PC-3 (cell line): ENCODE results near the gene JDP2. TPM values are rescaled to one million over a fixed set of nuclear protein-coding genes. Genes with fewer than 3 reads are reported as not detected.

Experiments
- ATAC-seq: fragments of 200-7000 bp; cut with Tn5 transposase; 2 replicates; pipeline ENCODE4 v1.9.1; 2020; ENCODE audit warnings: mild to moderate bottlenecking, moderate library complexity
- BruUV-seq: library from RNA; stranded (reverse); fragments of 400-500 nt; replicated peaks from 2 replicates; lab custom pipeline; 2021; lab: Mats Ljungman, UMichigan
- CTCF ChIA-PET: fragments of 300-600 bp; sonication (Branson Sonifier 250); formaldehyde crosslinking; loops from one replicate; lab custom pipeline; 2022; ENCODE audit warnings: antibody characterized with exemption; lab: Charles Lee
- POLR2A ChIA-PET: fragments of 300-600 bp; sonication (Branson Sonifier 250); formaldehyde crosslinking; loops from one replicate; lab custom pipeline; 2022; ENCODE audit warnings: antibody characterized with exemption; ENCODE audit not compliant: unreplicated experiment; lab: Charles Lee
- DNase-seq: peaks from one replicate; pipeline ENCODE4 v3.0.0-alpha.2; 2015
- H2AFZ ChIP-seq: fragments of 300-600 bp; sonication (generic); 2 replicates; pipeline ENCODE4 v1.6.0; 2016; ENCODE audit warnings: antibody characterized with exemption, low read length
- H3F3A ChIP-seq: fragments of 300-600 bp; sonication (generic); one replicate; pipeline ENCODE4 v1.6.0; 2017; ENCODE audit warnings: antibody characterized with exemption, low read length, control low read depth, mild to moderate bottlenecking; ENCODE audit not compliant: unreplicated experiment
- H3K27ac ChIP-seq: fragments of 300-600 bp; sonication (generic); 2 replicates; pipeline ENCODE4 v1.5.1; 2016; ENCODE audit warnings: mild to moderate bottlenecking, low read length
- H3K27me3 ChIP-seq: fragments of 300-600 bp; sonication (generic); 2 replicates; pipeline ENCODE4 v1.6.1; 2016; ENCODE audit warnings: low read length, mixed read lengths
- H3K36me3 ChIP-seq: fragments of 300-600 bp; sonication (generic); 2 replicates; pipeline ENCODE4 v1.6.1; 2016; ENCODE audit warnings: low read depth, mixed run types, low read length, mixed read lengths
- H3K4me1 ChIP-seq: fragments of 300-600 bp; sonication (generic); 2 replicates; pipeline ENCODE4 v1.5.1; 2016; ENCODE audit warnings: low read length; ENCODE audit not compliant: insufficient read depth
- H3K4me2 ChIP-seq: fragments of 300-600 bp; sonication (generic); 2 replicates; pipeline ENCODE4 v1.6.0; 2016; ENCODE audit warnings: low read length
- H3K4me3 ChIP-seq: fragments of 300-600 bp; sonication (generic); 2 replicates; pipeline ENCODE4 v1.5.1; 2016; ENCODE audit warnings: mild to moderate bottlenecking, low read length, mixed read lengths
- H3K79me2 ChIP-seq: fragments of 300-600 bp; sonication (generic); 2 replicates; pipeline ENCODE4 v1.6.1; 2017; ENCODE audit warnings: low read length, mixed read lengths
- H3K9ac ChIP-seq: fragments of 300-600 bp; sonication (generic); 2 replicates; pipeline ENCODE4 v1.6.0; 2016; ENCODE audit warnings: mild to moderate bottlenecking, low read length
- H3K9me2 ChIP-seq: fragments of 300-600 bp; sonication (generic); replicated peaks from 2 replicates; pipeline ENCODE4 v1.6.1; 2016; ENCODE audit warnings: mixed run types, low read length, mixed read lengths
- H3K9me3 ChIP-seq: fragments of 300-600 bp; sonication (generic); 2 replicates; pipeline ENCODE4 v1.6.1; 2016; ENCODE audit warnings: low read length, mixed read lengths
- H4K20me1 ChIP-seq: fragments of 300-600 bp; sonication (generic); 2 replicates; pipeline ENCODE4 v1.6.1; 2016; ENCODE audit warnings: low read length, mixed read lengths
- CTCF ChIP-seq: fragments of 300-600 bp; sonication (generic); conservative IDR thresholded peaks from 2 replicates; pipeline ENCODE4 v1.5.1; 2017; ENCODE audit warnings: antibody characterized with exemption, low read depth, mild to moderate bottlenecking, low read length
- EZH2 ChIP-seq: fragments of 300-600 bp; sonication (generic); IDR thresholded peaks from one replicate; pipeline ENCODE4 v1.6.1; 2017; ENCODE audit warnings: antibody characterized with exemption, mild to moderate bottlenecking, low read length; ENCODE audit not compliant: unreplicated experiment
- EZH2phosphoT487 ChIP-seq: fragments of 300-600 bp; sonication (generic); IDR thresholded peaks from 2 replicates; pipeline ENCODE4 v1.6.1; 2018; ENCODE audit warnings: mild to moderate bottlenecking, antibody characterized with exemption, low read length, borderline replicate concordance
- intact Hi-C: fragments of 100-400 bp; cut with micrococcal nuclease; formaldehyde crosslinking; loops from 2 replicates; pipeline ENCODE4 v1.9.0; 2023
- total RNA-seq: library from RNA; depleted of rRNA; stranded (reverse); fragments of >200 nt; gene quantifications from 2 replicates; pipeline ENCODE4 v1.2.3, GENCODE V29; 2014

JDP2 gene
- total RNA-seq, 1 experiment from 2014 or later: 5.8 TPM

GRCh38 chr14:75457648-75458165 is 29.9 kb downstream of the JDP2 start:
- ATAC-seq: no peak
- Histone ChIP-seq H4K20me1 (no peaks in the 10 kb centered on the region), H3K79me2 (no peaks in the 10 kb centered on the region), H3K9me2 (no peaks in the 10 kb centered on the region), H3K4me3 (no peak overlapping the region), H3K9me3 (no peaks in the 10 kb centered on the region), H3K4me1 (peaks cover 6% of the 10 kb centered on the region), H3K36me3 (no peaks in the 10 kb centered on the region), H3K27ac (no peak overlapping the region), H3K27me3 (no peaks in the 10 kb centered on the region), H3K9ac (no peak overlapping the region), H2AFZ (no peak overlapping the region), H3F3A (no peaks in the 10 kb centered on the region), H3K4me2 (no peak overlapping the region)
- BruUV-seq: no TSS peak
- intact Hi-C loops: no loop called here
- POLR2A ChIA-PET: no interaction called here
- CTCF ChIA-PET: no interaction called here
- no peak for TF ChIP-seq CTCF
- no peak for TF ChIP-seq EZH2phosphoT487
- TF ChIP-seq EZH2: no peak
- no peak for DNase-seq

GRCh38 chr14:75458305-75458704 is 30.5 kb downstream of the JDP2 start:
- intact Hi-C loops: no loop called here
- Histone ChIP-seq H3F3A (no peaks in the 10 kb centered on the region), H3K27ac (no peak overlapping the region), H3K9ac (no peak overlapping the region), H3K4me1 (peaks cover under 1% of the 10 kb centered on the region; the same call in 1 of the 2 replicates), H2AFZ (no peak overlapping the region), H3K9me2 (no peaks in the 10 kb centered on the region), H3K27me3 (no peaks in the 10 kb centered on the region), H3K4me3 (no peak overlapping the region), H4K20me1 (no peaks in the 10 kb centered on the region), H3K4me2 (no peak overlapping the region), H3K79me2 (no peaks in the 10 kb centered on the region), H3K36me3 (no peaks in the 10 kb centered on the region), H3K9me3 (no peaks in the 10 kb centered on the region)
- DNase-seq: no peak
- TF ChIP-seq EZH2phosphoT487: no peak
- TF ChIP-seq CTCF: no peak
- no peak for TF ChIP-seq EZH2
- no peak for ATAC-seq
- POLR2A ChIA-PET: no interaction called here
- CTCF ChIA-PET: no interaction called here
- no TSS peak for BruUV-seq

GRCh38 chr14:75459099-75459741 is 31.4 kb downstream of the JDP2 start:
- H3K4me1 ChIP-seq: no peaks in the 10 kb centered on the region
- H3K4me3 ChIP-seq: no peak overlapping the region
- POLR2A ChIA-PET: no interaction called here
- H3K9ac ChIP-seq: no peak overlapping the region
- H3F3A ChIP-seq: no peaks in the 10 kb centered on the region
- H3K4me2 ChIP-seq: no peak overlapping the region
- CTCF ChIA-PET: no interaction called here
- TF ChIP-seq CTCF: no peak
- TF ChIP-seq EZH2phosphoT487: no peak
- DNase-seq: no peak
- H3K9me3 ChIP-seq: no peaks in the 10 kb centered on the region
- H3K79me2 ChIP-seq: no peaks in the 10 kb centered on the region
- H2AFZ ChIP-seq: no peak overlapping the region
- H3K9me2 ChIP-seq: no peaks in the 10 kb centered on the region
- no peak overlapping the region for H3K27ac ChIP-seq
- no peaks in the 10 kb centered on the region for H4K20me1 ChIP-seq
- intact Hi-C loops: no loop called here
- no peaks in the 10 kb centered on the region for H3K27me3 ChIP-seq
- BruUV-seq: no TSS peak
- no peaks in the 10 kb centered on the region for H3K36me3 ChIP-seq
- ATAC-seq: no peak; the same call in 1 of the 2 replicates
